ENCODE measurements around the gene IQSEC2.

Gene IQSEC2

GRCh38 chrX:53262918-53263394 is 18.4 kb downstream of the IQSEC2 start:
- no peak for DNase-seq (ENCODE audit: low spot score)
- ChIA-PET CTCF (interaction anchor here (0.6 kb wide), 1 partner anchor 179 kb away, joined by 3 read pairs; no protein-coding TSS in a partner anchor), POLR2A (ENCODE audit: low non-redundant PET) (no interaction called here)
- no peak for TF ChIP-seq CTCF (conservative IDR thresholded peaks at IDR 0.05; ENCODE audit: low read depth)
- peak overlapping the region; percentile 66 for H3K27ac ChIP-seq

- POLR2A ChIA-PET (ENCODE audit: low non-redundant PET) = no interaction called here
- CTCF ChIA-PET = no interaction called here
- TF ChIP-seq CTCF (conservative IDR thresholded peaks at IDR 0.05; ENCODE audit: low read depth) = no peak
- DNase-seq (ENCODE audit: low spot score) = no peak
- no peak overlapping the region; the same call in 1 of the 2 replicates for H3K27ac ChIP-seq
These were observed 19.0 kb downstream of the IQSEC2 start for GRCh38 chrX:53262189-53262917.

GRCh38 chrX:53261355-53261972 is 19.9 kb downstream of the IQSEC2 start:
- no peak for DNase-seq (ENCODE audit: low spot score)
- H3K27ac ChIP-seq = no peak overlapping the region
- ChIA-PET CTCF (no interaction called here), POLR2A (ENCODE audit: low non-redundant PET) (no interaction called here)
- TF ChIP-seq CTCF (conservative IDR thresholded peaks at IDR 0.05; ENCODE audit: low read depth) = no peak

GRCh38 chrX:53260836-53261235 is 20.5 kb downstream of the IQSEC2 start:
- ChIA-PET CTCF (no interaction called here), POLR2A (ENCODE audit: low non-redundant PET) (no interaction called here)
- no peak for DNase-seq (ENCODE audit: low spot score)
- no peak for TF ChIP-seq CTCF (conservative IDR thresholded peaks at IDR 0.05; ENCODE audit: low read depth)
- no peak overlapping the region for H3K27ac ChIP-seq

GRCh38 chrX:53257670-53258423 is 23.5 kb downstream of the IQSEC2 start:
- CTCF ChIA-PET = no interaction called here
- H3K27ac ChIP-seq = no peak overlapping the region
- POLR2A ChIA-PET (ENCODE audit: low non-redundant PET) = no interaction called here
- no peak for TF ChIP-seq CTCF (conservative IDR thresholded peaks at IDR 0.05; ENCODE audit: low read depth)
- no peak for DNase-seq (ENCODE audit: low spot score)

- no peak for TF ChIP-seq CTCF (conservative IDR thresholded peaks at IDR 0.05; ENCODE audit: low read depth)
- no peak overlapping the region for H3K27ac ChIP-seq
- ChIA-PET POLR2A (ENCODE audit: low non-redundant PET) (no interaction called here), CTCF (no interaction called here)
- no peak for DNase-seq (ENCODE audit: low spot score)
These were observed 24.2 kb downstream of the IQSEC2 start for GRCh38 chrX:53257166-53257565.

Measured in RWPE1 (cell line).